ENCODE measurements around the gene PRSS36. TPM values are rescaled to one million over a fixed set of nuclear protein-coding genes. Genes with fewer than 3 reads are reported as not detected.
"Not testable (repeated sequence)": the region's sequence is repeated elsewhere in the genome, so short reads cannot be mapped to it uniquely, and the experiment has no call there.

Gene PRSS36
- total RNA-seq, 1 donor from 2014 or later = 1.4 TPM

GRCh38 chr16:31181102-31181830 is 31.4 kb upstream of the PRSS36 start:
- TF ChIP-seq CTCF (IDR thresholded peaks at IDR 0.05; ENCODE audit: borderline replicate concordance) = no peak
- H3K4me3 ChIP-seq = peak overlapping the region; percentile 98
- no peaks in the 10 kb centered on the region for H3K9me3 ChIP-seq (replicated peaks)
- peak overlapping the region; percentile 96 for H3K27ac ChIP-seq (replicated peaks)
- H3K27me3 ChIP-seq (ENCODE audit: low read depth) = no peaks in the 10 kb centered on the region
- intact Hi-C loops (cut with micrococcal nuclease) = no loop called here
- H3K4me1 ChIP-seq = peaks cover 71% of the 10 kb centered on the region
- H3K36me3 ChIP-seq = peaks cover 41% of the 10 kb centered on the region
- peak; percentile 36 for DNase-seq

GRCh38 chr16:31179747-31180459 is 30.0 kb upstream of the PRSS36 start, which contains the start of gene FUS:
Gene FUS (plus strand): TSS chr16:31180139. CDS start chr16:31180215, 76 bp downstream.
- peak; percentile 90 for DNase-seq
- peaks cover 28% of the 10 kb centered on the region for H3K36me3 ChIP-seq
- no peaks in the 10 kb centered on the region for H3K9me3 ChIP-seq (replicated peaks)
- H3K4me3 ChIP-seq = peak within 1 kb of the TSS; percentile 98
- no peaks in the 10 kb centered on the region for H3K27me3 ChIP-seq (ENCODE audit: low read depth)
- peaks cover 61% of the 10 kb centered on the region for H3K4me1 ChIP-seq
- no peak for TF ChIP-seq CTCF (IDR thresholded peaks at IDR 0.05; ENCODE audit: borderline replicate concordance)
- intact Hi-C loops (cut with micrococcal nuclease) = no loop called here
- peak within 1 kb of the TSS; percentile 96 for H3K27ac ChIP-seq (replicated peaks)

- Histone ChIP-seq H3K4me1 (peaks cover 56% of the 10 kb centered on the region), H3K27ac (replicated peaks) (peak overlapping the region; percentile 96), H3K36me3 (peaks cover 22% of the 10 kb centered on the region), H3K4me3 (peak overlapping the region; percentile 98), H3K9me3 (replicated peaks) (no peaks in the 10 kb centered on the region), H3K27me3 (ENCODE audit: low read depth) (no peaks in the 10 kb centered on the region)
- no peak for DNase-seq
- TF ChIP-seq CTCF (IDR thresholded peaks at IDR 0.05; ENCODE audit: borderline replicate concordance) = no peak
- intact Hi-C loops (cut with micrococcal nuclease) = no loop called here
Measured at GRCh38 chr16:31179219-31179746, 29.4 kb upstream of the PRSS36 start.

GRCh38 chr16:31177136-31177535 is 27.3 kb upstream of the PRSS36 start:
- DNase-seq = no peak

GRCh38 chr16:31170048-31170447 is 20.2 kb upstream of the PRSS36 start:
- H3K9me3 ChIP-seq (replicated peaks); H3K4me3 ChIP-seq; H3K27me3 ChIP-seq (ENCODE audit: low read depth); H3K36me3 ChIP-seq; intact Hi-C loops (cut with micrococcal nuclease); DNase-seq: not testable (repeated sequence)
- peak overlapping the region; percentile 87 for H3K27ac ChIP-seq (replicated peaks)
- H3K4me1 ChIP-seq = peaks cover 15% of the 10 kb centered on the region

More at GRCh38 chr16:31177136-31177535, 27.3 kb upstream of the PRSS36 start:
- no peaks in the 10 kb centered on the region for H3K27me3 ChIP-seq (ENCODE audit: low read depth)
- intact Hi-C loops (cut with micrococcal nuclease) = no loop called here
- H3K36me3 ChIP-seq = peaks cover under 1% of the 10 kb centered on the region
- no peak overlapping the region for H3K4me3 ChIP-seq
- peaks cover 35% of the 10 kb centered on the region for H3K4me1 ChIP-seq
- no peaks in the 10 kb centered on the region for H3K9me3 ChIP-seq (replicated peaks)
- no peak for TF ChIP-seq CTCF (IDR thresholded peaks at IDR 0.05; ENCODE audit: borderline replicate concordance)
- H3K27ac ChIP-seq (replicated peaks) = no peak overlapping the region
